Uterus (tissue), 2 donors: ENCODE data around the gene NDC80.

Experiments used
- POLR2A ChIP-seq, 2 donors: fragments of 450-650 bp; IDR thresholded peaks; one replicate each; pipeline ENCODE4 v1.6.1; 2016; ENCODE audit warnings: antibody characterized with exemption in 2 of 2, mild to moderate bottlenecking in 1 of 2, moderate library complexity in 1 of 2
- TF ChIP-seq, protein P1 (sequence below), 4 experiments: fragments of 200-600 bp in 2 of 4; fragments of 450-650 bp in 2 of 4; sonication (generic) in 2 of 4; IDR thresholded peaks; one replicate each; pipeline ENCODE4 v1.5.1; 2016 to 2019; ENCODE audit warnings: antibody characterized with exemption in 4 of 4, mild to moderate bottlenecking in 2 of 4, moderate library complexity in 1 of 4

DNA sequence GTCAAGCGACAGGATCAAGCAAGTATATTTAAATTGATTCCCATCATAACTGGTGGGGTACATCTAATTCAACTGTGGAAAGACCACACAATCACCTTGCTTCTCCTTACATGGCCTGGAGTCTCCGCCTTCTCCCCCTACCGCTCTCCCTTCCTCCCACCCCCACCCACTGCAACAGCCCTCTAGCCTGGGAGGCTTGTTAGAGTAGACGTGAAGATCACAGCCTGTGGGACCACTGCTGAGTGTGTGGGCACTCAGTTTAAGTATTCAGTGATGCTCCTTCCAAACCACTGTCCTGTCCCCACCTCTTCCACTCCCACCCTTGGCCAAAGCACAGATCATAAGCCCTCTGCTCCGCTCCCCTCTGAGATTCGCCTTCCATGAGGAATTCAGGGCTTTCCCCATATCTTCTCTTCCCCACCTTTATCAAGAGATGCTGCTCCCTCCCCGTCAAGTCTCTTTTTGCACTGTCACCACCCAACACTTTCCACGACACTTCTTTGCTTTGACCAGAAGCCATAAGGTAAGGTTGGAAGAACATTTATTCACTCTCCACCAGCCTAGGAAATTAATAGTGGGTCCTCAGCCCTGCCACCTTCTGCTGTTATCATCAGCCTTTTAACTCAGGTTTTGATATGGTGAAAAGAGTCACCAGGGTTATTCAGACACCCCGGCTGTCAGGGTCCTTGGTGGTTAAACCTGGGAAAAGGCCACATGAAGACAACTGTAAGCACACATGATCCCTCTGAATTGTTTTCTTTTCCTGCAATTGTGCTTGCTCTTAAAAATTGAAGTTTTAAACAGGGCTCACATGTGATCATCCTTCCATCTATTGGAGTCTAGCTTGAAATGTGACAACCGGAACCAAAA lies 1.8 kb upstream of the NDC80 start:
- TF ChIP-seq, protein P1, sequence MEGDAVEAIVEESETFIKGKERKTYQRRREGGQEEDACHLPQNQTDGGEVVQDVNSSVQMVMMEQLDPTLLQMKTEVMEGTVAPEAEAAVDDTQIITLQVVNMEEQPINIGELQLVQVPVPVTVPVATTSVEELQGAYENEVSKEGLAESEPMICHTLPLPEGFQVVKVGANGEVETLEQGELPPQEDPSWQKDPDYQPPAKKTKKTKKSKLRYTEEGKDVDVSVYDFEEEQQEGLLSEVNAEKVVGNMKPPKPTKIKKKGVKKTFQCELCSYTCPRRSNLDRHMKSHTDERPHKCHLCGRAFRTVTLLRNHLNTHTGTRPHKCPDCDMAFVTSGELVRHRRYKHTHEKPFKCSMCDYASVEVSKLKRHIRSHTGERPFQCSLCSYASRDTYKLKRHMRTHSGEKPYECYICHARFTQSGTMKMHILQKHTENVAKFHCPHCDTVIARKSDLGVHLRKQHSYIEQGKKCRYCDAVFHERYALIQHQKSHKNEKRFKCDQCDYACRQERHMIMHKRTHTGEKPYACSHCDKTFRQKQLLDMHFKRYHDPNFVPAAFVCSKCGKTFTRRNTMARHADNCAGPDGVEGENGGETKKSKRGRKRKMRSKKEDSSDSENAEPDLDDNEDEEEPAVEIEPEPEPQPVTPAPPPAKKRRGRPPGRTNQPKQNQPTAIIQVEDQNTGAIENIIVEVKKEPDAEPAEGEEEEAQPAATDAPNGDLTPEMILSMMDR (IDR thresholded peaks at IDR 0.05) = no peak
- TF ChIP-seq POLR2A (IDR thresholded peaks at IDR 0.05) = no peak
